Liver (tissue), 9 donors: Measurements from ENCODE around the gene APLN. TPM values are rescaled to one million over a fixed set of nuclear protein-coding genes. Genes with fewer than 3 reads are reported as not detected.

Source experiments
- DNase-seq: peaks from one replicate; pipeline ENCODE4 v3.0.0-alpha.2; 2017; ENCODE audit warnings: low spot score
- H3K27ac ChIP-seq, 2 donors: one replicate each; pipeline ENCODE4 v1.7.0; 2013; ENCODE audit warnings: inconsistent platforms in 2 of 2, low read length in 2 of 2, control low read depth in 1 of 2, low read depth in 1 of 2, mild to moderate bottlenecking in 1 of 2
- H3K27me3 ChIP-seq, 4 donors: one replicate each; pipeline versions ENCODE4 v1.6.1 to v1.7.0; 2013; ENCODE audit warnings: low read length in 3 of 4, inconsistent platforms in 1 of 4, mild to moderate bottlenecking in 1 of 4, moderate library complexity in 1 of 4; ENCODE audit not compliant: control insufficient read depth in 4 of 4, insufficient read depth in 4 of 4
- H3K36me3 ChIP-seq, 4 donors: one replicate each; pipeline versions ENCODE4 v1.6.1 to v1.7.0; 2013; ENCODE audit warnings: low read length in 3 of 4, mild to moderate bottlenecking in 3 of 4, low read depth in 1 of 4, moderate library complexity in 1 of 4; ENCODE audit not compliant: control insufficient read depth in 4 of 4, insufficient read depth in 3 of 4
- H3K4me1 ChIP-seq, 4 donors: one replicate each; pipeline versions ENCODE4 v1.6.1 to v1.7.0; 2013; ENCODE audit warnings: low read length in 3 of 4, mild to moderate bottlenecking in 3 of 4, moderate library complexity in 1 of 4; ENCODE audit not compliant: control insufficient read depth in 4 of 4, insufficient read depth in 4 of 4
- H3K4me3 ChIP-seq, 3 donors: one replicate each; pipeline versions ENCODE4 v1.6.1 to v1.7.0; 2013; ENCODE audit warnings: low read length in 3 of 3, control low read depth in 1 of 3, low read depth in 1 of 3, mild to moderate bottlenecking in 1 of 3
- H3K9ac ChIP-seq, 2 donors: one replicate each; pipeline ENCODE4 v1.7.0; 2013; ENCODE audit warnings: low read length in 2 of 2, mild to moderate bottlenecking in 2 of 2, moderate library complexity in 2 of 2, control low read depth in 1 of 2, low read depth in 1 of 2
- H3K9me3 ChIP-seq, 4 donors: one replicate each; pipeline versions ENCODE4 v1.6.1 to v1.7.0; 2013; ENCODE audit warnings: low read length in 3 of 4; ENCODE audit not compliant: control insufficient read depth in 4 of 4
- EGR1 ChIP-seq, 2 donors: IDR thresholded peaks; 2 replicates each; pipeline ENCODE4 v1.6.1; 2016 to 2018; ENCODE audit warnings: antibody characterized with exemption in 2 of 2, low read depth in 2 of 2
- FOXA1 ChIP-seq: IDR thresholded peaks from 2 replicates; pipeline ENCODE4 v1.6.1; 2016; ENCODE audit warnings: antibody characterized with exemption
- FOXA2 ChIP-seq: IDR thresholded peaks from 2 replicates; pipeline ENCODE4 v1.6.1; 2016; ENCODE audit warnings: antibody characterized with exemption
- GABPA ChIP-seq, 2 donors: IDR thresholded peaks in 1 of 2; conservative IDR thresholded peaks in 1 of 2; 2 replicates each; pipeline ENCODE4 v1.6.1; 2016; ENCODE audit warnings: antibody characterized with exemption in 2 of 2, mild to moderate bottlenecking in 1 of 2, moderate library complexity in 1 of 2
- HNF4A ChIP-seq, 2 donors: conservative IDR thresholded peaks; 2 replicates each; pipeline ENCODE4 v1.6.1; 2016; ENCODE audit warnings: antibody characterized with exemption in 2 of 2, mild to moderate bottlenecking in 2 of 2
- HNF4G ChIP-seq: IDR thresholded peaks from 2 replicates; pipeline ENCODE4 v1.6.1; 2016; ENCODE audit warnings: antibody characterized with exemption
- JUND ChIP-seq, 2 donors: IDR thresholded peaks; 2 replicates each; pipeline ENCODE4 v1.6.1; 2016; ENCODE audit warnings: antibody characterized with exemption in 2 of 2
- NR2F2 ChIP-seq: IDR thresholded peaks from 2 replicates; pipeline ENCODE4 v1.6.1; 2016; ENCODE audit warnings: antibody characterized with exemption
- RAD21 ChIP-seq, 2 donors: IDR thresholded peaks; 2 replicates each; pipeline ENCODE4 v1.6.1; 2016; ENCODE audit warnings: antibody characterized with exemption in 2 of 2, mild to moderate bottlenecking in 2 of 2
- SP1 ChIP-seq: IDR thresholded peaks from 2 replicates; pipeline ENCODE4 v1.6.1; 2018; ENCODE audit warnings: antibody characterized with exemption, mild to moderate bottlenecking
- TAF1 ChIP-seq: conservative IDR thresholded peaks from 2 replicates; pipeline ENCODE4 v1.6.1; 2016; ENCODE audit warnings: antibody characterized with exemption, mild to moderate bottlenecking
- YY1 ChIP-seq: IDR thresholded peaks from 2 replicates; pipeline ENCODE4 v1.6.1; 2016; ENCODE audit warnings: antibody characterized with exemption, mild to moderate bottlenecking
- WGBS: extraction: QIAGEN DNeasy Blood & Tissue Kit; methylation state at CpG from one replicate; pipeline ENCODE4 v1.1.7; 2013; 5-methylcytosine and 5-hydroxymethylcytosine counted together
- polyA plus RNA-seq, 2 donors: library from polyadenylated mRNA; stranded (reverse) in 1 of 2; unstranded in 1 of 2; fragments of 200-250 nt in 1 of 2; fragments of >200 nt in 1 of 2; fragmentation: Nextera tagmentation in 1 of 2; extraction: Ambion mirVana in 1 of 2; gene quantifications; one replicate each; pipeline versions ENCODE4 v1.2.1 to v1.2.3, GENCODE V29; 2013 to 2015
- total RNA-seq, 2 donors: library from RNA; depleted of rRNA; stranded (reverse); fragments of >200 nt; gene quantifications; one replicate each; pipeline ENCODE4 v1.2.3, GENCODE V29; 2014
- TF ChIP-seq, protein P1 (sequence below): IDR thresholded peaks from 2 replicates; pipeline ENCODE4 v1.6.1; 2016; ENCODE audit warnings: antibody characterized with exemption
- TF ChIP-seq, protein P2 (sequence below): IDR thresholded peaks from 2 replicates; pipeline ENCODE4 v1.6.1; 2016; ENCODE audit warnings: antibody characterized with exemption, mild to moderate bottlenecking
- TF ChIP-seq, protein P3 (sequence below): fragments of 150-350 bp; IDR thresholded peaks from 2 replicates; pipeline ENCODE4 v1.5.1; 2017; ENCODE audit warnings: improper control_type of control experiment, low read depth, low read length; ENCODE audit not compliant: missing input control
- TF ChIP-seq, protein P4 (sequence below): IDR thresholded peaks from 2 replicates; pipeline ENCODE4 v1.6.1; 2016; ENCODE audit warnings: antibody characterized with exemption
- TF ChIP-seq, protein P5 (sequence below): IDR thresholded peaks from 2 replicates; pipeline ENCODE4 v1.6.1; 2016; ENCODE audit warnings: antibody characterized with exemption
- donor health status: healthy.
- donor health status: healthy.
- donor health status: healthy.
- donor health status: healthy.
- donor health status: healthy.

APLN gene
- total and polyA plus RNA-seq, 4 donors = 0.19 to 0.33 TPM; not detected in 2

DNA sequence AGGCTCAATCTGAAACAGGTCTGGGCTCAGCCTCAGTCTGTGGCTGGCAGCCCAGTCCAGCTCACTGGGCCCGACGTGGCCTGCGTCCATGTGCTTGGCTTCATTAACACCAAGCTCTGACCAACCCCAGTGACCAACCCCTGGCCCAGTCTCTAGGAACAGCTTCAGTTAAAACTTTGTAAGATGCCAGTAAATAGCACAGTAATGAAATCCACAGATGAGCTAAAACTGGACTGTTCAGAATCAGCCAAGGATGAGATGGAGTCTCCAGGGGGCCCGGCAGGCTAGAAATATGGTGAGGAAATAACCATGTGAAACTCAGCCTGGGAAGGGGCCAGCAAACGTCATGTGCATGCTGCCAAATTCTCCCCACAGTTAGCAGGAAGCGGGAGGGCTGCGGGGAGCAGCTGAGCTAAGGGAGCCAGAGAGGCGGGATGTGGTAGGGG, 46.9 kb upstream of the APLN start:
- DNase-seq = no peak
- no peaks in the 10 kb centered on the region for H3K36me3 ChIP-seq
- H3K4me1 ChIP-seq = no peaks in the 10 kb centered on the region
- WGBS = 82% methylated on average over 8 of the region's 8 CpGs
- H3K9me3 ChIP-seq = no peaks in the 10 kb centered on the region
- peaks cover 0 to 2% (median 0%) of the 10 kb centered on the region in 4 donors for H3K27me3 ChIP-seq
- no peak overlapping the region for H3K9ac ChIP-seq
- H3K4me3 ChIP-seq = no peak overlapping the region
- no peak overlapping the region for H3K27ac ChIP-seq
- TF ChIP-seq, protein P1, sequence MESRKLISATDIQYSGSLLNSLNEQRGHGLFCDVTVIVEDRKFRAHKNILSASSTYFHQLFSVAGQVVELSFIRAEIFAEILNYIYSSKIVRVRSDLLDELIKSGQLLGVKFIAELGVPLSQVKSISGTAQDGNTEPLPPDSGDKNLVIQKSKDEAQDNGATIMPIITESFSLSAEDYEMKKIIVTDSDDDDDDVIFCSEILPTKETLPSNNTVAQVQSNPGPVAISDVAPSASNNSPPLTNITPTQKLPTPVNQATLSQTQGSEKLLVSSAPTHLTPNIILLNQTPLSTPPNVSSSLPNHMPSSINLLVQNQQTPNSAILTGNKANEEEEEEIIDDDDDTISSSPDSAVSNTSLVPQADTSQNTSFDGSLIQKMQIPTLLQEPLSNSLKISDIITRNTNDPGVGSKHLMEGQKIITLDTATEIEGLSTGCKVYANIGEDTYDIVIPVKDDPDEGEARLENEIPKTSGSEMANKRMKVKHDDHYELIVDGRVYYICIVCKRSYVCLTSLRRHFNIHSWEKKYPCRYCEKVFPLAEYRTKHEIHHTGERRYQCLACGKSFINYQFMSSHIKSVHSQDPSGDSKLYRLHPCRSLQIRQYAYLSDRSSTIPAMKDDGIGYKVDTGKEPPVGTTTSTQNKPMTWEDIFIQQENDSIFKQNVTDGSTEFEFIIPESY = no peak
- no peak for TF ChIP-seq JUND (IDR thresholded peaks at IDR 0.05)
- no peak for TF ChIP-seq SP1
- no peak for TF ChIP-seq NR2F2
- TF ChIP-seq HNF4A (conservative IDR thresholded peaks at IDR 0.05) = no peak
- TF ChIP-seq, protein P2, sequence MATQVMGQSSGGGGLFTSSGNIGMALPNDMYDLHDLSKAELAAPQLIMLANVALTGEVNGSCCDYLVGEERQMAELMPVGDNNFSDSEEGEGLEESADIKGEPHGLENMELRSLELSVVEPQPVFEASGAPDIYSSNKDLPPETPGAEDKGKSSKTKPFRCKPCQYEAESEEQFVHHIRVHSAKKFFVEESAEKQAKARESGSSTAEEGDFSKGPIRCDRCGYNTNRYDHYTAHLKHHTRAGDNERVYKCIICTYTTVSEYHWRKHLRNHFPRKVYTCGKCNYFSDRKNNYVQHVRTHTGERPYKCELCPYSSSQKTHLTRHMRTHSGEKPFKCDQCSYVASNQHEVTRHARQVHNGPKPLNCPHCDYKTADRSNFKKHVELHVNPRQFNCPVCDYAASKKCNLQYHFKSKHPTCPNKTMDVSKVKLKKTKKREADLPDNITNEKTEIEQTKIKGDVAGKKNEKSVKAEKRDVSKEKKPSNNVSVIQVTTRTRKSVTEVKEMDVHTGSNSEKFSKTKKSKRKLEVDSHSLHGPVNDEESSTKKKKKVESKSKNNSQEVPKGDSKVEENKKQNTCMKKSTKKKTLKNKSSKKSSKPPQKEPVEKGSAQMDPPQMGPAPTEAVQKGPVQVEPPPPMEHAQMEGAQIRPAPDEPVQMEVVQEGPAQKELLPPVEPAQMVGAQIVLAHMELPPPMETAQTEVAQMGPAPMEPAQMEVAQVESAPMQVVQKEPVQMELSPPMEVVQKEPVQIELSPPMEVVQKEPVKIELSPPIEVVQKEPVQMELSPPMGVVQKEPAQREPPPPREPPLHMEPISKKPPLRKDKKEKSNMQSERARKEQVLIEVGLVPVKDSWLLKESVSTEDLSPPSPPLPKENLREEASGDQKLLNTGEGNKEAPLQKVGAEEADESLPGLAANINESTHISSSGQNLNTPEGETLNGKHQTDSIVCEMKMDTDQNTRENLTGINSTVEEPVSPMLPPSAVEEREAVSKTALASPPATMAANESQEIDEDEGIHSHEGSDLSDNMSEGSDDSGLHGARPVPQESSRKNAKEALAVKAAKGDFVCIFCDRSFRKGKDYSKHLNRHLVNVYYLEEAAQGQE = no peak
- TF ChIP-seq, protein P3, sequence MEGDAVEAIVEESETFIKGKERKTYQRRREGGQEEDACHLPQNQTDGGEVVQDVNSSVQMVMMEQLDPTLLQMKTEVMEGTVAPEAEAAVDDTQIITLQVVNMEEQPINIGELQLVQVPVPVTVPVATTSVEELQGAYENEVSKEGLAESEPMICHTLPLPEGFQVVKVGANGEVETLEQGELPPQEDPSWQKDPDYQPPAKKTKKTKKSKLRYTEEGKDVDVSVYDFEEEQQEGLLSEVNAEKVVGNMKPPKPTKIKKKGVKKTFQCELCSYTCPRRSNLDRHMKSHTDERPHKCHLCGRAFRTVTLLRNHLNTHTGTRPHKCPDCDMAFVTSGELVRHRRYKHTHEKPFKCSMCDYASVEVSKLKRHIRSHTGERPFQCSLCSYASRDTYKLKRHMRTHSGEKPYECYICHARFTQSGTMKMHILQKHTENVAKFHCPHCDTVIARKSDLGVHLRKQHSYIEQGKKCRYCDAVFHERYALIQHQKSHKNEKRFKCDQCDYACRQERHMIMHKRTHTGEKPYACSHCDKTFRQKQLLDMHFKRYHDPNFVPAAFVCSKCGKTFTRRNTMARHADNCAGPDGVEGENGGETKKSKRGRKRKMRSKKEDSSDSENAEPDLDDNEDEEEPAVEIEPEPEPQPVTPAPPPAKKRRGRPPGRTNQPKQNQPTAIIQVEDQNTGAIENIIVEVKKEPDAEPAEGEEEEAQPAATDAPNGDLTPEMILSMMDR = no peak
- TF ChIP-seq TAF1 = no peak
- TF ChIP-seq FOXA1 = no peak
- TF ChIP-seq, protein P4, sequence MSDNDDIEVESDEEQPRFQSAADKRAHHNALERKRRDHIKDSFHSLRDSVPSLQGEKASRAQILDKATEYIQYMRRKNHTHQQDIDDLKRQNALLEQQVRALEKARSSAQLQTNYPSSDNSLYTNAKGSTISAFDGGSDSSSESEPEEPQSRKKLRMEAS = no peak

DNA sequence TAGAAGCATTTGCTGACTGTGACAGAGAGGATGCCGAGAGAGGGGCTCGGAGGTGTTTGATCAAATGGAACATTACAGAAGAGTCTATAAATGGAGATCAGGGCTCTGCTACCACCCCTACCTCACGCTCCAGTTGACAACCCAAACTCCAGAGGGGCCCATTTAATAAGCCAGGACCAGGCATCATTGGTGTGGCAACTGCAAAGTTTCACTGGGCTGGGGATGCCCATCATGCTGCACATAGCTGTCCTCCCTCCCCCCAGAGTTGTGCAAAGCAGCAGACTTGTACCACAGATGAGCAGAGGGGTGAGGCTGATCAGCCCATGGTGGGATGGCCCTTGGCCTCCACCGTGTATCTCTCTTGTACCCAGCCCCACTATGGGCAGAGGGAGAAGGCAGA, 45.8 kb upstream of the APLN start:
- no peaks in the 10 kb centered on the region for H3K9me3 ChIP-seq
- no peak overlapping the region for H3K4me3 ChIP-seq
- 92% methylated on average over 4 of the region's 4 CpGs for WGBS
- no peaks in the 10 kb centered on the region for H3K4me1 ChIP-seq
- no peak for DNase-seq
- H3K27me3 ChIP-seq = no peaks in the 10 kb centered on the region
- H3K36me3 ChIP-seq = no peaks in the 10 kb centered on the region
- no peak overlapping the region for H3K9ac ChIP-seq
- no peak overlapping the region for H3K27ac ChIP-seq
- TF ChIP-seq, protein P2 = no peak
- TF ChIP-seq FOXA2 (no peak), RAD21 (IDR thresholded peaks at IDR 0.05) (no peak), FOXA1 (no peak), GABPA (IDR thresholded peaks at IDR 0.05 in 1 of 2, conservative IDR thresholded peaks at IDR 0.05 in 1 of 2) (no peak), HNF4A (conservative IDR thresholded peaks at IDR 0.05) (no peak), HNF4G (no peak), TAF1 (no peak), EGR1 (IDR thresholded peaks at IDR 0.05; ENCODE audit: low read depth in 2 of 2) (no peak), NR2F2 (no peak), JUND (IDR thresholded peaks at IDR 0.05) (no peak), YY1 (no peak)
- TF ChIP-seq, protein P1 = no peak
- TF ChIP-seq, protein P5, sequence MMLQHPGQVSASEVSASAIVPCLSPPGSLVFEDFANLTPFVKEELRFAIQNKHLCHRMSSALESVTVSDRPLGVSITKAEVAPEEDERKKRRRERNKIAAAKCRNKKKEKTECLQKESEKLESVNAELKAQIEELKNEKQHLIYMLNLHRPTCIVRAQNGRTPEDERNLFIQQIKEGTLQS = no peak
